WERI-Rb-1 (cell line): ENCODE measurements around the gene RAD51B.
A peak's percentile ranks its signal among the peaks of the same experiment; 100 is the strongest.
"Not testable (repeated sequence)": the region's sequence is repeated elsewhere in the genome, so short reads cannot be mapped to it uniquely, and the experiment has no call there.

ENCODE experiments used
- DNase-seq: peaks from one replicate; pipeline ENCODE4 v3.0.0-alpha.2; 2020
- H3K27ac ChIP-seq: fragments of 250-450 bp; sonication (Bioruptor Pico); 2 replicates; pipeline ENCODE4 v1.5.1; 2020; ENCODE audit warnings: mild to moderate bottlenecking, moderate library complexity
- H3K27me3 ChIP-seq: fragments of 250-450 bp; sonication (Bioruptor Pico); 2 replicates; pipeline ENCODE4 v1.5.1; 2021; ENCODE audit warnings: mild to moderate bottlenecking, low read depth, moderate library complexity; ENCODE audit not compliant: insufficient read depth, severe bottlenecking
- H3K36me3 ChIP-seq: fragments of 250-450 bp; sonication (Bioruptor Pico); 2 replicates; pipeline ENCODE4 v1.5.1; 2020; ENCODE audit warnings: mild to moderate bottlenecking, moderate library complexity
- H3K4me3 ChIP-seq: 2 replicates; pipeline ENCODE4 v1.5.1; 2011; ENCODE audit warnings: low read depth, mild to moderate bottlenecking, control low read depth, low read length
- H3K9me3 ChIP-seq: fragments of 250-450 bp; sonication (Bioruptor Pico); 2 replicates; pipeline ENCODE4 v1.5.1; 2021; ENCODE audit warnings: mild to moderate bottlenecking, moderate library complexity; ENCODE audit not compliant: severe bottlenecking
- TF ChIP-seq, protein P1 (sequence below): IDR thresholded peaks from 2 replicates; pipeline ENCODE4 v1.5.1; 2011; ENCODE audit warnings: low read depth, mild to moderate bottlenecking, control low read depth, inconsistent platforms, low read length

Gene RAD51B

DNA sequence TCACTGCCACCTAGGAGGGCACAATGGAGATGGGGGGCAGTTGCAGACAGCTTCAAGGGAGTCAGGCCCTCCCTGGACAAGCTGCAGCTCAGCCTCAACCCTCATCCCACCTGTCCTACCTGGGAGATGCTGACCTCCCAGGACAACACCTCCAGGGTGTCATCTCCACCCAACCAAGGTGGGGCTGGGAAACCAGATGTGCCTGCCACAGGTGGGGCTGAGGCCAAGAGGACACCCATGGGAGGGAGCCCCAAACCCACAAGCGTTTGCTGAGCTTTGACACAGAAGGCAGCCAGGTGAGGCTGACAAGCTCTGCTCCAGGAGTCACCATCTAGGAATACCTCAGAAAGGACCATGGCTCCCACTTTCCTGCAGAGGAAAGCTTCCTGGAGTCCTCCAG is 941.8 kb downstream of the RAD51B start:
- H3K27me3 ChIP-seq: no peaks in the 10 kb centered on the region
- H3K9me3 ChIP-seq: no peaks in the 10 kb centered on the region
- H3K36me3 ChIP-seq: no peaks in the 10 kb centered on the region
- H3K27ac ChIP-seq: no peak overlapping the region
- DNase-seq: no peak
- H3K4me3 ChIP-seq: no peak overlapping the region
- TF ChIP-seq, protein P1, sequence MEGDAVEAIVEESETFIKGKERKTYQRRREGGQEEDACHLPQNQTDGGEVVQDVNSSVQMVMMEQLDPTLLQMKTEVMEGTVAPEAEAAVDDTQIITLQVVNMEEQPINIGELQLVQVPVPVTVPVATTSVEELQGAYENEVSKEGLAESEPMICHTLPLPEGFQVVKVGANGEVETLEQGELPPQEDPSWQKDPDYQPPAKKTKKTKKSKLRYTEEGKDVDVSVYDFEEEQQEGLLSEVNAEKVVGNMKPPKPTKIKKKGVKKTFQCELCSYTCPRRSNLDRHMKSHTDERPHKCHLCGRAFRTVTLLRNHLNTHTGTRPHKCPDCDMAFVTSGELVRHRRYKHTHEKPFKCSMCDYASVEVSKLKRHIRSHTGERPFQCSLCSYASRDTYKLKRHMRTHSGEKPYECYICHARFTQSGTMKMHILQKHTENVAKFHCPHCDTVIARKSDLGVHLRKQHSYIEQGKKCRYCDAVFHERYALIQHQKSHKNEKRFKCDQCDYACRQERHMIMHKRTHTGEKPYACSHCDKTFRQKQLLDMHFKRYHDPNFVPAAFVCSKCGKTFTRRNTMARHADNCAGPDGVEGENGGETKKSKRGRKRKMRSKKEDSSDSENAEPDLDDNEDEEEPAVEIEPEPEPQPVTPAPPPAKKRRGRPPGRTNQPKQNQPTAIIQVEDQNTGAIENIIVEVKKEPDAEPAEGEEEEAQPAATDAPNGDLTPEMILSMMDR: no peak

DNA sequence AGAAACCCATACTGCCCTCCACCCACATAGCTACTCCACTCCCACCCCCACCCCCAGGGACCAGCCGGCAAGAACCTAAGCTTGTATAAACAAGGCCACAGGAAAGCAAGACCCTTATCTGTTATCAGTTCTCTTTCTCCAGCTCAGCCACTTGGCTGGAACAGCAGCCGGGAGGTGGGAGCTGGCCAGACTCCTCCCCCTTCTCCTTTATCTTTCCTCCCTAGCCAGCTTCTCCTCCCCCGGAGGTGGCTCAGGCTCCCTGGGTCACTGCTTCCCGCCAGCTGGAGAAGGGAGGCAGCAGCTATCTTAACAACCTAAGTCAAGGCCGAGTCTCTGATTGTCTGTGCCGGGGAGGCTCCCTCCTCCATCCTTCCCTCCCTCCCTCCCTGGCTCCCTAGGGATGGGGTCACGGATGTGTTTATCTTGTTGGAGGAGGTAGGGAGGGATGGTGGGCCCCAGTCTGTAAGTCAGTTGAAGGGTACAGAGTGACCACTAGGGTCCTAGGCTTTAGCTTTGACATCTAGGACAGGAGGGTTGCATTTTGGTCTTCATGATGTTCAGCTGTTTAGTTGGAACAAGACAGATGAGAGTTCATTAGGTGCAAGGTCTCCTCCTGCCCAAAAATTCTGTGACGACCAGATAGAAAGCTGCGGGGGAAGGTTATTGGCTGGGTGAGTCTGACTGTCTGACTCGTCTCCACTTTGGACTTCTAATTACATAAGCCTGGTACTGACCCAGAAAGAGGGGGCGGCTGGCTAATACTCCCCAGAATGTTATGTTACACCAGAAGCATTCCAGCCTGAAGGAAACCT is 943.6 kb downstream of the RAD51B start:
- Histone ChIP-seq H3K9me3 (no peaks in the 10 kb centered on the region), H3K4me3 (no peak overlapping the region), H3K36me3 (no peaks in the 10 kb centered on the region), H3K27me3 (no peaks in the 10 kb centered on the region), H3K27ac (peak overlapping the region; percentile 57)
- TF ChIP-seq, protein P1: 0 out of 2 replicates have a peak, but pooled peaks have one; percentile 5
- peak; percentile 77 for DNase-seq

DNA sequence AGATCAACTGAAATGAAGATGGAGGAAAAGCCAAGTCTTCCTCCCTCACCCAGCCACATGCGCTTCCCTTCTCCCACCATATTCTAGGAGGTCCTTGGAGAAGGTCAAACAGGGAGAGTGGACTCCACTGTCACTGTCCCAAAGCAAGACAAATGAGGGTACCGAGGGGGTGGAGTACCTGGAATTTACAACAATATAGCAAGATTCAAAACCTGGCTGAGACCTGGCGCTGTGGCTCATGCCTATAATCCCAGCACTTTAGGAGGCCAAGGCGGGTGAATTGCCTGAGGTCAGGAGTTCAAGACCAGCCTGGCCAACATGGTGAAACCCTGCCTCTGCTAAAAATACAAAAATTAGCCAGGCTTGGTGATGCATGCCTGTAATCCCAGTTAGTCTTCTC is 944.3 kb downstream of the RAD51B start:
- H3K27ac ChIP-seq, H3K27me3 ChIP-seq, H3K9me3 ChIP-seq, H3K4me3 ChIP-seq, H3K36me3 ChIP-seq, DNase-seq: not testable (repeated sequence)

DNA sequence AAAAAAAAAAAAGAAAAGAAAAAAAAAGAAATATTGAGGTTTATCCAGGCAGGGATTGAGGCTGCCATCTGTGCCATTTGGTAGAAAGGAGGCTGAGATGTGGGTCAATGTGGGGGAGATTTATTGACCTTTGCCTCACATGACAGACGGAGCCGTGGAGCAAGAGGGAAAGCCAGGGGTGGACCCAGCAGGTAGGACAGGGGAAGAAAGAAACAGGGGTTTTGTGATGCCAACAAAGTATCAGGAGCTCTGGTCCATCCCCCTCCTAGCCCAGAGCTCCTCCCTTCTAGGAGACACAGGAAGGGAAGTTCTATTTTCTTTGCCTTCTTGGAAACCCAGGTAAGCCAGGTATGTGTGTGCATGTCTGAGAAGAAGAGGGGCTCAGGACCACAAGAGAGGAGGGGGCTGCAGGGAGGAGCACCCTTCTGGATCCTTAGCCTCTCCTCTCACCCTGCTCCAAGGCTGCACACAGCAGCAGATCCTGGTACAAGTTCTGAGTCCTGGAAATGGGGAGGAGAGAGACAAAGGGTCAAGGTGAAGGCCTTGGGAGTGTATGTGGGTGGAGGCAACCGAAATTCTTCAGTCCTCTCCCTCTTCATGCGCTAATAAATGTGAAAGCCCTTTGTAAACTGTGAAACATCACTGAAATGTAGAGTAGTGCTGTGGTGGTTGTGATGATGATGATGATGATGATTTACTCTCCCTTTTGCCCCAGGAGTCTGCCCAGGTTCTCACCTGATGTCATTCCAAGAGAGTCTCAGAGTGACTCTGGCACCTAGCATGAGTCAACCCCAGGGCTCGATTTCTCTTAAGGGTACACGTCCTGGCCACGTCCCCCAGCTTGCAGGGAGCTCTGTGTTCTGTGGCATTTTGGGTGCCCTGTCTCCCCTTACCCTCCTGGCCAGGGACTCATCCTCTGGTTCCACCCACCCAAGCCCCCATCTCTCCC is 947.0 kb downstream of the RAD51B start:
- peak; percentile 25 for DNase-seq
- TF ChIP-seq, protein P1: no peak
- Histone ChIP-seq H3K4me3 (no peak overlapping the region), H3K36me3 (no peaks in the 10 kb centered on the region), H3K27me3 (no peaks in the 10 kb centered on the region), H3K9me3 (no peaks in the 10 kb centered on the region), H3K27ac (peak overlapping the region; percentile 79)

DNA sequence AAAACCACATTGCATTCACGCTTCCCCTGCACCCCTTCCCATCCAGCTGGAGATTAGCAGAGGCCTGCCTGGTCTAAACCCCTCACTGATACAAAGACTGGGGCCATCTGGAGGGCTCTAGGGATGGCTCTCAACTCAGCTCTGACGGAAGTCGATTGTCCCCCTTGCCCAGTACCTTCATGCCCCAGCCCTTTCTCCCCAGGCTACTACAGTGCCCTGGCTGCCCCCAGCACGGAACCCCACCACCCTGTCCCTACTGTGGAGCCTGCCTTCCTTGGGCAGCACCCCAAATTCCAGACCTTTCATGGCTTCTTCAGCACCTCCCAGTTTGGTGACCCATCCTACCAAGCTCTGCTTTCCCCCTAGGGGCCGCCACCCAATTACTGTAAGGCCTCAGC is 947.7 kb downstream of the RAD51B start:
- H3K9me3 ChIP-seq: no peaks in the 10 kb centered on the region
- H3K27me3 ChIP-seq: no peaks in the 10 kb centered on the region
- peak; percentile 45 for DNase-seq
- no peaks in the 10 kb centered on the region for H3K36me3 ChIP-seq
- H3K27ac ChIP-seq: peak overlapping the region; percentile 79
- TF ChIP-seq, protein P1: no peak
- no peak overlapping the region for H3K4me3 ChIP-seq

DNA sequence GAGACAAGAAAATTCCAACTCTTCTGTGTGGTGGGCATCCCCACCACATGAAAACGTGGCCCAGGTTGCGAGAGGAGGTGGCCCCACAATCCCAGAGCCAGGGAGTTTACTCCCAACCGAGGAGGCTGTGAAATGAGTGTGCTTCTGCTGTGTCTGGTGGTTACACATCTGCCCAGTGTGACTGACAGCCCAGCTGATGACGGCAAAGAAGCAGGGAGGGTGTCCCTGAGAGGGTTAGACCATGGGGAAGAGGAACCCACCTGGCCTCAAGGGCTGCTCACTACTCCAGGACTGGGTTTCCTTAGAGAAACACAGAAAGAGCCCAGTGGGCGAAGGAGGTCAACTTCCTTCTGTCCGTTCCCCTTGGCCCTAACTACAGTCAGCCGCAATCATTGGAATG is 948.7 kb downstream of the RAD51B start:
- no peak overlapping the region for H3K27ac ChIP-seq
- TF ChIP-seq, protein P1: no peak

More for the DNA sequence above, 948.7 kb downstream of the RAD51B start:
- no peak overlapping the region for H3K4me3 ChIP-seq
- no peaks in the 10 kb centered on the region for H3K27me3 ChIP-seq
- no peaks in the 10 kb centered on the region for H3K9me3 ChIP-seq
- no peaks in the 10 kb centered on the region for H3K36me3 ChIP-seq
- DNase-seq: no peak
